WTC11 (cell line): ENCODE measurements around the gene PGBD1. TPM values are rescaled to one million over a fixed set of nuclear protein-coding genes. Genes with fewer than 3 reads are reported as not detected.

ENCODE experiments used
- ATAC-seq: fragments of 200-7000 bp; cut with Tn5 transposase; 2 replicates; pipeline ENCODE4 v1.10.0; 2021; ENCODE audit warnings: mild to moderate bottlenecking, moderate library complexity
- CTCF ChIA-PET: fragments of 300-600 bp; sonication (Branson Sonifier 250); formaldehyde crosslinking; loops from one replicate; lab custom pipeline; 2021; ENCODE audit warnings: antibody characterized with exemption; lab: Charles Lee
- POLR2A ChIA-PET: fragments of 350-600 bp; sonication (Branson Sonifier 250); formaldehyde crosslinking; loops from one replicate; lab custom pipeline; 2021; ENCODE audit warnings: antibody characterized with exemption; lab: Charles Lee
- DNase-seq: peaks from one replicate; pipeline ENCODE4 v3.0.0; 2021; ENCODE audit warnings: low spot score
- H3K27ac Mint-ChIP-seq: 2 replicates; pipeline ENCODE4 v1.8.0; 2021; ENCODE audit warnings: mixed read lengths
- H3K27me3 Mint-ChIP-seq: 2 replicates; pipeline ENCODE4 v1.8.0; 2021; ENCODE audit warnings: low read depth, mild to moderate bottlenecking, moderate library complexity, mixed read lengths
- H3K36me3 Mint-ChIP-seq: 2 replicates; pipeline ENCODE4 v1.8.0; 2021; ENCODE audit warnings: mixed read lengths
- H3K4me1 Mint-ChIP-seq: 2 replicates; pipeline ENCODE4 v1.8.0; 2022; ENCODE audit warnings: mixed read lengths
- H3K4me3 Mint-ChIP-seq: 2 replicates; pipeline ENCODE4 v1.8.0; 2021; ENCODE audit warnings: mild to moderate bottlenecking, moderate library complexity, mixed read lengths
- H3K9me3 Mint-ChIP-seq: 2 replicates; pipeline ENCODE4 v1.8.0; 2021; ENCODE audit warnings: mixed read lengths
- AFF4 ChIP-seq: sonication (generic); formaldehyde crosslinking; IDR thresholded peaks from 2 replicates; pipeline ENCODE4 v1.8.1; 2023; ENCODE audit warnings: mild to moderate bottlenecking, missing genetic modification reagents, borderline replicate concordance
- CDX4 ChIP-seq: fragments of 250-450 bp; sonication (Bioruptor Pico); IDR thresholded peaks from 2 replicates; pipeline ENCODE4 v1.9.0; 2021; ENCODE audit warnings: moderate library complexity, mild to moderate bottlenecking, inconsistent platforms, borderline replicate concordance
- E2F4 ChIP-seq: sonication (generic); formaldehyde crosslinking; IDR thresholded peaks from 2 replicates; pipeline ENCODE4 v1.8.1; 2022; ENCODE audit warnings: low read depth, mild to moderate bottlenecking, moderate library complexity, missing genetic modification reagents, borderline replicate concordance
- FOXP4 ChIP-seq: sonication (generic); formaldehyde crosslinking; IDR thresholded peaks from 2 replicates; pipeline ENCODE4 v1.8.0; 2022; ENCODE audit warnings: mild to moderate bottlenecking, missing genetic modification reagents
- GRHL2 ChIP-seq: fragments of 250-450 bp; sonication (Bioruptor Pico); IDR thresholded peaks from 2 replicates; pipeline ENCODE4 v1.8.0; 2022; ENCODE audit warnings: mild to moderate bottlenecking, moderate library complexity; ENCODE audit not compliant: insufficient replicate concordance, severe bottlenecking
- JUN ChIP-seq: sonication (generic); formaldehyde crosslinking; IDR thresholded peaks from 2 replicates; pipeline ENCODE4 v1.8.0; 2023; ENCODE audit warnings: mild to moderate bottlenecking, missing genetic modification reagents
- MAX ChIP-seq: sonication (generic); formaldehyde crosslinking; IDR thresholded peaks from 2 replicates; pipeline ENCODE4 v1.8.0; 2022; ENCODE audit warnings: mild to moderate bottlenecking, missing genetic modification reagents
- NFATC4 ChIP-seq: fragments of 250-450 bp; sonication (Bioruptor Pico); IDR thresholded peaks from 2 replicates; pipeline ENCODE4 v1.9.0; 2021; ENCODE audit warnings: mild to moderate bottlenecking
- SMAD3 ChIP-seq: sonication (generic); formaldehyde crosslinking; IDR thresholded peaks from 2 replicates; pipeline ENCODE4 v1.8.0; 2022; ENCODE audit warnings: missing genetic modification reagents, mild to moderate bottlenecking, borderline replicate concordance
- TP53 ChIP-seq: sonication (generic); formaldehyde crosslinking; IDR thresholded peaks from 2 replicates; pipeline ENCODE4 v1.8.1; 2023; ENCODE audit warnings: mild to moderate bottlenecking, missing genetic modification reagents
- ZNF281 ChIP-seq: sonication (generic); formaldehyde crosslinking; IDR thresholded peaks from 2 replicates; pipeline ENCODE4 v1.8.0; 2023; ENCODE audit warnings: mild to moderate bottlenecking, missing genetic modification reagents
- ZNF532 ChIP-seq: fragments of 250-450 bp; sonication (Bioruptor Pico); IDR thresholded peaks from 2 replicates; pipeline ENCODE4 v1.9.0; 2021; ENCODE audit warnings: mild to moderate bottlenecking, borderline replicate concordance
- ZNF671 ChIP-seq: fragments of 250-450 bp; sonication (Bioruptor Pico); IDR thresholded peaks from 2 replicates; pipeline ENCODE4 v1.8.0; 2021; ENCODE audit warnings: mild to moderate bottlenecking
- total RNA-seq: library from RNA; stranded (reverse); gene quantifications from 3 replicates; pipeline ENCODE4 v1.2.3, GENCODE V29; 2021

Gene PGBD1
- total RNA-seq, 1 experiment from 2014 or later, result 6.9 TPM

- TF ChIP-seq ZNF532 (CRISPR knock-in tag) (no peak), E2F4 (CRISPR knock-in tag) (no peak), TP53 (no peak), ZNF281 (CRISPR knock-in tag) (no peak), JUN (CRISPR knock-in tag) (no peak), AFF4 (CRISPR knock-in tag) (no peak), NFATC4 (CRISPR knock-in tag) (no peak), SMAD3 (CRISPR knock-in tag) (no peak)
These were observed 17.4 kb upstream of the PGBD1 start (continued) for GRCh38 chr6:28263922-28264321.

GRCh38 chr6:28264834-28265401 lies 16.5 kb upstream of the PGBD1 start:
- ChIA-PET POLR2A (no interaction called here), CTCF (interaction anchor here (2.7 kb wide), 1 partner anchor 91 kb away, joined by 34 read pairs; no protein-coding TSS in a partner anchor)
- Mint-ChIP-seq H3K36me3 (no peaks in the 10 kb centered on the region), H3K4me1 (no peaks in the 10 kb centered on the region), H3K27ac (no peak overlapping the region), H3K4me3 (no peak overlapping the region), H3K9me3 (no peaks in the 10 kb centered on the region), H3K27me3 (peaks cover 53% of the 10 kb centered on the region)
- no peak for ATAC-seq
- no peak for DNase-seq
- no peak for TF ChIP-seq ZNF671
- TF ChIP-seq FOXP4 (CRISPR knock-in tag), result no peak
- TF ChIP-seq CDX4 (CRISPR knock-in tag), result no peak
- TF ChIP-seq MAX (CRISPR knock-in tag), result no peak
- no peak for TF ChIP-seq GRHL2 (CRISPR knock-in tag)
